Measurements from ENCODE around the gene CYLC1. TPM values are rescaled to one million over a fixed set of nuclear protein-coding genes. Genes with fewer than 3 reads are reported as not detected.

The CYLC1 gene
- polyA plus RNA-seq (not detected in 2 replicates), polyA minus RNA-seq (not detected in 2 replicates)

DNA sequence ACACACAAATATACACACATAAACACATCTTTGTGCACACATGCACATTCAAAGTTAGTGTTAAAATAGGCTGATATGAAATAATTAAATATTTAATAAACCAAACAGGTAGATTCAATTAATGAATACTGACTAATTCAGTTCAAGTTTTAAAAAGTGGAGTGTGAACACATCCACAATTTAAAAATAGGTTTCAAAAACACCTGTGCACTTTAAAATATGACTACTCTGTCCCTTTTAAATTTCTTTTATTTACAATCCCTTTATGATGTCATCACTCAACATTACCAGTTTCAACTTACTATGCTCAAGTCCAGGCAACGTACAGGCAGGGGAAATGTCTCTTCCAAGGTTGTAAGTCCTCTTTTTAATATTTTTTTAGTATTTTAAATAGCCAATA is at the start of gene CYLC1:
CYLC1 (plus strand) TSS at position 301 of the 400 bp plus-strand sequence; CDS start at position 338, 37 bp downstream.
- H3K9ac ChIP-seq (ENCODE audit: low read length), result no peak within 1 kb of the TSS
- no peaks in the 10 kb centered on the region for H3K27me3 ChIP-seq (ENCODE audit: insufficient read depth, low read depth, low read length)
- no peak within 1 kb of the TSS for H3K4me3 ChIP-seq (ENCODE audit: low read length)
- no peaks in the 10 kb centered on the region for H3K79me2 ChIP-seq (replicated peaks; ENCODE audit: insufficient read depth, low read length)
- H3K9me3 ChIP-seq (ENCODE audit: low read length), result no peaks in the 10 kb centered on the region
- H3F3A ChIP-seq (ENCODE audit: insufficient read depth, low read length, poor library complexity, severe bottlenecking), result no peaks in the 10 kb centered on the region
- H2AFZ ChIP-seq (ENCODE audit: low read depth, low read length), result no peak within 1 kb of the TSS
- no peaks in the 10 kb centered on the region for H4K20me1 ChIP-seq (ENCODE audit: insufficient read depth)
- H3K9me2 ChIP-seq (ENCODE audit: insufficient read depth, low read length), result no peaks in the 10 kb centered on the region
- H3K27ac ChIP-seq (ENCODE audit: low read length), result no peak within 1 kb of the TSS
- TF ChIP-seq, protein P1, sequence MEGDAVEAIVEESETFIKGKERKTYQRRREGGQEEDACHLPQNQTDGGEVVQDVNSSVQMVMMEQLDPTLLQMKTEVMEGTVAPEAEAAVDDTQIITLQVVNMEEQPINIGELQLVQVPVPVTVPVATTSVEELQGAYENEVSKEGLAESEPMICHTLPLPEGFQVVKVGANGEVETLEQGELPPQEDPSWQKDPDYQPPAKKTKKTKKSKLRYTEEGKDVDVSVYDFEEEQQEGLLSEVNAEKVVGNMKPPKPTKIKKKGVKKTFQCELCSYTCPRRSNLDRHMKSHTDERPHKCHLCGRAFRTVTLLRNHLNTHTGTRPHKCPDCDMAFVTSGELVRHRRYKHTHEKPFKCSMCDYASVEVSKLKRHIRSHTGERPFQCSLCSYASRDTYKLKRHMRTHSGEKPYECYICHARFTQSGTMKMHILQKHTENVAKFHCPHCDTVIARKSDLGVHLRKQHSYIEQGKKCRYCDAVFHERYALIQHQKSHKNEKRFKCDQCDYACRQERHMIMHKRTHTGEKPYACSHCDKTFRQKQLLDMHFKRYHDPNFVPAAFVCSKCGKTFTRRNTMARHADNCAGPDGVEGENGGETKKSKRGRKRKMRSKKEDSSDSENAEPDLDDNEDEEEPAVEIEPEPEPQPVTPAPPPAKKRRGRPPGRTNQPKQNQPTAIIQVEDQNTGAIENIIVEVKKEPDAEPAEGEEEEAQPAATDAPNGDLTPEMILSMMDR (IDR thresholded peaks at IDR 0.05; ENCODE audit: poor library complexity, severe bottlenecking), result no peak
- TF ChIP-seq MXI1 (conservative IDR thresholded peaks at IDR 0.05; ENCODE audit: poor library complexity, severe bottlenecking), result no peak
- no peak for TF ChIP-seq TAF1 (IDR thresholded peaks at IDR 0.05; ENCODE audit: low read depth)
- TF ChIP-seq RAD21 (conservative IDR thresholded peaks at IDR 0.05), result no peak
- no peak for TF ChIP-seq SMC3 (conservative IDR thresholded peaks at IDR 0.05; ENCODE audit: poor library complexity)
- TF ChIP-seq, protein P2, sequence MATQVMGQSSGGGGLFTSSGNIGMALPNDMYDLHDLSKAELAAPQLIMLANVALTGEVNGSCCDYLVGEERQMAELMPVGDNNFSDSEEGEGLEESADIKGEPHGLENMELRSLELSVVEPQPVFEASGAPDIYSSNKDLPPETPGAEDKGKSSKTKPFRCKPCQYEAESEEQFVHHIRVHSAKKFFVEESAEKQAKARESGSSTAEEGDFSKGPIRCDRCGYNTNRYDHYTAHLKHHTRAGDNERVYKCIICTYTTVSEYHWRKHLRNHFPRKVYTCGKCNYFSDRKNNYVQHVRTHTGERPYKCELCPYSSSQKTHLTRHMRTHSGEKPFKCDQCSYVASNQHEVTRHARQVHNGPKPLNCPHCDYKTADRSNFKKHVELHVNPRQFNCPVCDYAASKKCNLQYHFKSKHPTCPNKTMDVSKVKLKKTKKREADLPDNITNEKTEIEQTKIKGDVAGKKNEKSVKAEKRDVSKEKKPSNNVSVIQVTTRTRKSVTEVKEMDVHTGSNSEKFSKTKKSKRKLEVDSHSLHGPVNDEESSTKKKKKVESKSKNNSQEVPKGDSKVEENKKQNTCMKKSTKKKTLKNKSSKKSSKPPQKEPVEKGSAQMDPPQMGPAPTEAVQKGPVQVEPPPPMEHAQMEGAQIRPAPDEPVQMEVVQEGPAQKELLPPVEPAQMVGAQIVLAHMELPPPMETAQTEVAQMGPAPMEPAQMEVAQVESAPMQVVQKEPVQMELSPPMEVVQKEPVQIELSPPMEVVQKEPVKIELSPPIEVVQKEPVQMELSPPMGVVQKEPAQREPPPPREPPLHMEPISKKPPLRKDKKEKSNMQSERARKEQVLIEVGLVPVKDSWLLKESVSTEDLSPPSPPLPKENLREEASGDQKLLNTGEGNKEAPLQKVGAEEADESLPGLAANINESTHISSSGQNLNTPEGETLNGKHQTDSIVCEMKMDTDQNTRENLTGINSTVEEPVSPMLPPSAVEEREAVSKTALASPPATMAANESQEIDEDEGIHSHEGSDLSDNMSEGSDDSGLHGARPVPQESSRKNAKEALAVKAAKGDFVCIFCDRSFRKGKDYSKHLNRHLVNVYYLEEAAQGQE (IDR thresholded peaks at IDR 0.05; ENCODE audit: borderline replicate concordance), result no peak
- no peak for TF ChIP-seq EZH2 (IDR thresholded peaks at IDR 0.05; ENCODE audit: borderline replicate concordance, insufficient read depth, low read length, poor library complexity, severe bottlenecking)
- TF ChIP-seq POLR2AphosphoS5 (IDR thresholded peaks at IDR 0.05), result no peak
- TF ChIP-seq EP300 (conservative IDR thresholded peaks at IDR 0.05; ENCODE audit: poor library complexity, severe bottlenecking), result no peak
- H3K36me3 ChIP-seq (ENCODE audit: insufficient read depth, low read length), result no peaks in the 10 kb centered on the region
- no peak within 1 kb of the TSS for H3K4me2 ChIP-seq (ENCODE audit: low read length)

DNA sequence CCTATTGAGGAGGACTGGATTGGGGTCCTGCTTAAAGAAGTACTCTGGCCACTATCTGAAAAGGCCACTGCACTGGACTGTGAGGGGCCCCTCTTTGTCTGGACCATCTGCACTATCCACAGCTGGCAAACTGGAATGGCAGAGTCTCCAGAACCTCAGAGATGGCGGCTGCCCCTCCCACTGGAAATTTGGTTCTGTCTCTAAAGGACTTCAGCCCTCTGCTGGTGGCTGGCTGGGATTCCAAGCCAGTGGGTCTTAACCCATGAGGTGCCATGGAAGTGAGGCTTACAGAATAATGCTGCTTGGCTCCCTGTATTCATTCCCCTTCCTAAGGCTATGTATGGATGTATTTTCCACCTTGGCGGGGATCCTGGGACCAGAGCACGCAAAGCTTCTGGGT is 41.6 kb upstream of the CYLC1 start:
- H3K4me3 ChIP-seq (ENCODE audit: low read length), result no peak overlapping the region
- H3K79me2 ChIP-seq (replicated peaks; ENCODE audit: insufficient read depth, low read length), result no peaks in the 10 kb centered on the region
- H4K20me1 ChIP-seq (ENCODE audit: insufficient read depth), result no peaks in the 10 kb centered on the region
- H3K27me3 ChIP-seq (ENCODE audit: insufficient read depth, low read depth, low read length), result no peaks in the 10 kb centered on the region
- no peak overlapping the region for H2AFZ ChIP-seq (ENCODE audit: low read depth, low read length)
- H3K9me2 ChIP-seq (ENCODE audit: insufficient read depth, low read length), result no peaks in the 10 kb centered on the region
- no peaks in the 10 kb centered on the region for H3K36me3 ChIP-seq (ENCODE audit: insufficient read depth, low read length)
- no peak overlapping the region for H3K9ac ChIP-seq (ENCODE audit: low read length)
- H3K27ac ChIP-seq (ENCODE audit: low read length), result no peak overlapping the region
- no peaks in the 10 kb centered on the region for H3F3A ChIP-seq (ENCODE audit: insufficient read depth, low read length, poor library complexity, severe bottlenecking)
- H3K4me2 ChIP-seq (ENCODE audit: low read length), result no peak overlapping the region
- H3K9me3 ChIP-seq (ENCODE audit: low read length), result no peaks in the 10 kb centered on the region
- no peak for TF ChIP-seq TAF1 (IDR thresholded peaks at IDR 0.05; ENCODE audit: low read depth)
- TF ChIP-seq, protein P1 (IDR thresholded peaks at IDR 0.05; ENCODE audit: poor library complexity, severe bottlenecking), result no peak
- no peak for TF ChIP-seq EP300 (conservative IDR thresholded peaks at IDR 0.05; ENCODE audit: poor library complexity, severe bottlenecking)
- no peak for TF ChIP-seq POLR2AphosphoS5 (IDR thresholded peaks at IDR 0.05)
- TF ChIP-seq RAD21 (conservative IDR thresholded peaks at IDR 0.05), result no peak
- TF ChIP-seq EZH2 (IDR thresholded peaks at IDR 0.05; ENCODE audit: borderline replicate concordance, insufficient read depth, low read length, poor library complexity, severe bottlenecking), result no peak
- no peak for TF ChIP-seq MXI1 (conservative IDR thresholded peaks at IDR 0.05; ENCODE audit: poor library complexity, severe bottlenecking)
- TF ChIP-seq, protein P2 (IDR thresholded peaks at IDR 0.05; ENCODE audit: borderline replicate concordance), result no peak
- TF ChIP-seq SMC3 (conservative IDR thresholded peaks at IDR 0.05; ENCODE audit: poor library complexity), result no peak

Data from neural cell (in vitro differentiated cells).